ENCODE data around the gene CDH22. TPM values are rescaled to one million over a fixed set of nuclear protein-coding genes. Genes with fewer than 3 reads are reported as not detected.
A peak's percentile ranks its signal among the peaks of the same experiment; 100 is the strongest.

The CDH22 gene
- total RNA-seq, 1 donor from 2014 or later, result under 0.01 TPM

DNA sequence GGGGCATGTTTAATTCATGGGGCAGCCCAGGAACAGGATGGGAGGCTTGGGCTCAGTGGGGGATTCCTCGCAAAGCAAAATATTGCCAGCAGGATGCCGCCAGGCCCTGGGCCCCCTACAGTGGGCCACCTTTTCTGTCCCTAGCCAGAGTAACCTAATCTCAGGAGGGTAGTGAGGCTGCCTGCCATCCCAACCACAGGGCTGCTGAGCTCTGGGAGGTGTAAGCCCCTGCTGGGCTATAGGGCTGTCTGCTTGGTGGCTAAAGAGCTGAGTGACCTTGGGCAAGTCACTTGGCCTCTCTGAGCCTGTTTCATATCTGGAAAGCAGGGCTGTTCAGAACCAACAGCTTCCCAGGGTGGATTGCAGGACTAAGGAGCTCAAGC lies 35.7 kb upstream of the CDH22 start:
- no peak for DNase-seq (ENCODE audit: low read depth in 2 of 2)

DNA sequence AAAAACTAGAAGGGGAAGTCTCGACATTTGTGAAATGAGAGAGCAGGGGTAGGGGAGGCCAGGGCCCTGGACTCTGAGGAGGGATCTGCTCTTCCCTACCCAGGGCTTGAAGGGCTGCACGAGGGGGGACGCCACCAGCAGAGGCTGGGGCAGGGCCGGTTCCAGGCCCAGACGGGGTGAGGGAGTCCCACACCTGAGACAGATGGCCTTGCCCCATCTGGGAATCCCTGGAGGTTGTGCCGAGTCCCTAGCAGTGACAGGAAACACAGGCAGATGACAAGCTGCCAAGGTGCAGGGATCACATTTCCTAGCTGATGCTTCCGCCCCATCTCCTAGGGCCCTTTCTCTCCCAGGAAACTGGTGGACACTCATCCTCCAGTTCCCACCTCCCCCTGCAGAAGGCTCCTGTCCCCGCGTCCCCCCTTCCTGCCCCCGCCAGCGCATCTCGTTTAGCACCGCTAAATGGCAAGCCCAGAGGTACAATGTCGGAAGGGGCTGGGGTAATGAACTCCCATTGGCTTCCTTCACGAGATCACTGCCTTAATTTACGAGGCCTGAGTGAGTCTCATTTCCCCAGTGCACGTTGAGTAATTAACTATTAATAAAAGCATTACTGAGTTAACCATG lies 35.2 kb upstream of the CDH22 start:
- DNase-seq (ENCODE audit: low read depth in 2 of 2), result no peak

DNA sequence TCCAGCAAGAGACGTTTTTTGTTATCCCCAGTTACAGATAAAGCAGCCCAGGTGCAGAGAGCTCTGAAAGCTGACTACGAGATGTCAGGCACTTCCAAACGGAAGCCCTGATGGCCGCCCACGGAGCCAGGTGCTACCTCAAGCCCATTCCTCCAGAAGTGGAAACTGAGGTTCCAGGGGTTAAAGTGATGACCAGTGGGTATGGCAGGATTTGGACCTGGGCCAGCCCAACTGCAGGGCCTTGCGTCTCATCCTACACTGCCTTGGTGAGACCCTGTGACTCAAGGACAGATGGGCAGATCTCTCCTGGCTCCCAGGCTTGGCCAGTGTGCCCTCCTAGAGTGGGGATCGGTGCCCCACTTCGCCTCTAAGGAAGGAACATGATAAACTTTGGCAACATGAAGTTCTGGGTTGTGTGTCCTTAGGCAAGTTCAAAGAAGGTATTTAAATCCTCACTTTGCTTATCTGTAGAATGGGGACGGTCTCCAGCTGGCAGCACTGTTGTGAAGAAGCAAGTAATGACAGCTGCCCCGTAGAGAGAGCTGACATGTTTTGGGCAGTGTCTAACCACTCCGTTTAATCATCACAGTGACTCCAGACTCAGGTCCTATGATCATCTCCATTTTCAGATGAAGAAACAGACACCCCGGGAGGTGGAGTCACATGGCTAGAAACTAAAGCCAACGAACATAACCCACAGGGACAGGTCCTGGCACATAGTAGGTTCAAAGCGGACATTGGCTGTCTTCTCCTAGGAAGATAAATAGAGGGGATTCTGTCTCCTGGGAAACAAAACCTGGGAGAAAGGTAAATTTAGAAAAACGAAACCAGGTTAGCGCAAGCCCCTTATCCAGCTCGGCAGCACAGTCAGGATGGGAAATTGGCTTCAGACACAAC lies 34.4 kb upstream of the CDH22 start:
- DNase-seq (ENCODE audit: low read depth in 2 of 2), result no peak

DNA sequence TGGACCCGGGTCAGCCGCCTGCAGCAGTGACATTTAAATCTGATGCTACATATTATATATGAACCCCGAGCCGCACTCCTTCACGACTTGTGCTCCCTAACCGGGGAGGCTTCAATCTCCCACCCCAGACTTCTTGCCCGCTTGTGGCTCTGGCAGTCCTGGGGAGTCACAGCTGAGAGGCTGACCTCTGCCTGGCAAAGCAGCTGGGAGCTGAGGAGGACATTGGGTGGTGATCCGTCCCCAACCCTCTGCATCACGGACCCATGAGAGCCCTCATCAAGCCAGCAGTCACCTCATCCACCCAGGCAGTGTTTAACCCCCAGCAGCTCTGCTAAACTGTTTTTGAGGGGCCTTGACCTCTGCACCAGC lies 33.7 kb upstream of the CDH22 start:
- no peak for DNase-seq (ENCODE audit: low read depth in 2 of 2)

DNA sequence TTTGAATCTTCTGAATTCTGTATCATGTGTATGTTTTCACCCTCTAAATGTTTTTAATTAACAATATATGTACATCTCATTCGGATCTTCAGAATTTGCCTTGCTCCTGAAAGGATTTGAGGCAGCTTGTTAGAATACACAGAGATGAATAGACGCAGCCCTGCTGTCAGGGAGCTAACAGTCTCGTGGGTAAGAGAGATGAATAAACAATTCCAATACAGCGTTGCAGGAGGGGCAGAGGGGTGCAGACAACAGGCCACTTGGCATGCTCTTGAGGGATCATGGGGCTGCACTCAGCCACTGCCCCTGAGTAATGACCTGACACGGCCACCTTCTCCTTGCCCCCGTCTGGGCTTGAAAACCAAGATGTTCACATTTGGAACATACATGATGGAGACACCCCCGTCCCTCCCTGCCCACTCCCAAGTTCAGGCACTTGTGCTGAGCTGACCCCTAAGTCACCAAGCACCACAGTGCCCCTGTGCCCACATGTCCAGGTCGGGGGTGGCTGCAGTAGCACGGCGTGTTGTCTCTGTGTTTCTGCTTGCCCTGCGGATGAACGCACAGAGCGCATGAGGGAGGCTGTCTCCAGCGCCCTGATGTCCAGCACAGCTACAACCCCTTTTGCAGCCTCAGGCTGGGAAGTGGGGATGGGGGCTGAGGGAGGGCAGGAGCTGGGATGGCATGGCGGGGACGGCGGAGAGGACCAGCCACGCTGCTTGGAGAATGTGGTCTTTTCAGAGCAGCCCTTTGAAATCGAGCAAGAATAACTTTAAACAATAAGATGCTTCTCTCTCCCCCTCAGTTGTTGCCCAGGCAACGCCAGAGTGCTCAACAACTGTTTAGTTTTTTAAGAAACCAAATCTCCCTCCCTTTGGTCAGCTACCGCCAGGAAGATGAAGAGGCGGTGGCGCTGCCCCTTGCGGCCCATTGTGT lies 33.0 kb upstream of the CDH22 start:
- no peak for DNase-seq (ENCODE audit: low read depth in 2 of 2)

DNA sequence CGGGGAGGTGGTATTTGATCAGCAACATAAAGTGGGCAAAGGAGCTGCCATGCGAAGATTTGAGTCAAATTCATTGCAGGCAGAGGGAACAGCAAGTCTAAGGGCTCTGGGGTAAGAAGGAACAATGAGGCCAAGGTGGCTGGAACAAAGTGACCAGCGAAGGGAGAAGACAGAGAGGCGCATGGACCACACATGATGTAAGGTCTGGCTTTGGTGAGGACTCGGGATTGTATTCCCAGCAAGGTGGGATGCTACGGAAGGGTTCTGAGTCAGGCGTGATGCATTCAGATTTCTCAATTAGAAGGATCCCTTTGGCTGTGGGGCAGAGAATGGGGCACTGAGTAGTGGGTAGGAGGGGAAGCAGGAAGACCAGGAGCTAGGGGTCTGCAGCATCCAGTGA lies 30.7 kb upstream of the CDH22 start:
- no peak for DNase-seq (ENCODE audit: low read depth in 2 of 2)

DNA sequence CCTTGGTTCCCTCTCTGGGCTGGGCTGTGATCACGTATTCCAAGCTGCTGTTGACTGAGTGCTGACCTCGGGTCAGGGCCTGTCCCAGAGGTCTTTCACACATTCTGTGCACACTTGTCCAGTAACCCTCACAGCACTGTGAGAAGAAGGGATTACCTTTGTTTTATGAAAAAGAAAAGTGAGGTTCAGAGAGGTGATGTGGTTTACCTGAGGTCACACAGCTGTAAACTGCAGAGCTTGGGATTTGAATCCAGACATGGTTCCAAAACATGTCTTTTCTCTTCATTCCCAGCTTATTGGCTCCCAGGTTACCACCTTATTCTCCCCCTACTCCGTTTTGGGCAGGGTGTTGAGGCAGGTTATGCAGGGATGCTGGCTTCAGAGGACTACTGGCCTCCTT lies 28.4 kb upstream of the CDH22 start:
- DNase-seq (ENCODE audit: low read depth in 2 of 2), result no peak

DNA sequence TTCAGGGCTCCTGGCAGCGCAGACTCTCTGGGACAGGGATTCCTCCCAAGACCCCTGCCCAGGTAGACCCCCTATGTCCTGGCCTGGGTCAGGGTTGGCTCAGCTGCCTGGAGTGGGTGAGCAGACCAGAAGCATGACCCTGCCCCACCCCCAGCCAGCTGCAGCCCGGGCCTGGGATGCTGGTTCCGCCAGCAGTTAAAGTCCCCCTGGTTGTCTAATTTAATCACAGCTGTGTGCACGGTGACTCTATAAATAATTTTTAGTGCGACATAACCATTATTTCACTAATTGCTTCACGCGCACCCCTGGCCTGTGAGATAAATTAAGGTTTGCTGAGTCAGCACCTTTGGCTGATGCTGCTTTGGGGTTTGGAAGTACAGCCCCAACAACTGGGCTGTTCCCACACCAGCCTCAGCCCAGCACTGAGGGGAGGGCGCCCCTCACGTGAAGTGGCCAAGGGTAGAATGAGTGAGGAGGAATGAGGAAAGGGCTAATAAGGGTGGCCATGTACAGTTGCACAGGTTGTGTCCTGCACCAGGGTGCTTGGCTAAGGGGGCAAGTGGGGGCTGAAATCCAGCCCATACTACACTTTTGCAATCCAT lies 26.1 kb upstream of the CDH22 start:
- DNase-seq (ENCODE audit: low read depth in 2 of 2), result no peak

DNA sequence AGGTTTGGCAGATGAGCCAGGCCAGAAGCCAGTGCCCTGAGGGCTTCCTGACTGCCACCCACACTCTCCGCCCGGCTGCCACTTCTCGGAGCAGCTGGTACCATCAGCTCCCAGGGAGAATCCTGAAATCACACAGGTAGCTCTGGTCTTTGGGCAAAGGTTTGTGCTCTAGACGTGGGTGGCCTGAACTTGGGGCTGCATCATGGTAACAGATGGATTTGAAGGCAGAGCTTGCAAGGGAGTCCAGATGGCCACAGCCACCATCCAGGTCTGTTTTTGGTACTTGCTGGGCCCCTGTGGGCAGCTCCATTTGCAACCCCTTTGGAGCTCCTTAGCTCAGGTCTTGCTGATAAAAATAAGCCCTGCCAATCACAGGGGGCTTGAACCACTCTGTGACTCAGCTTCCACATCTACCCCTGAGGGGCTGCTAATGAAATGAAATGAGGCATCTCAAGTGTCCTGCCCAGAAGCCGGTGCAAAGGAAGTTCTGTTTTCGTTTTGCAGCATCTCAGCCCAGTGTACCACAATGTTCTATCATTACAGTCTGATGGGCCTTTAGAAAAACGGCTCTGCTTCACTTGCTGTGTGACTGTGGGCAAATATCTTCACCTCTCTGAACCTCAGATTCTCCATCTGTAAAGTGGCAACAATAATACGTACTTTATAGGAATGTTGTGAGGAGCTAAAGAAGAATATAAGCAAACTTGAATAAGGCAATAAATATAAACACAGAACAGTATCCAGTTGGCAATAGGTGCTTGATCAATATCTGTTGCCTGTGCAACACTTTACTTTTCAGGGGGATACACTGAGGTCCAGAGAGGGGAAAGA lies 25.1 kb upstream of the CDH22 start:
- DNase-seq (ENCODE audit: low read depth in 2 of 2), result no peak

DNA sequence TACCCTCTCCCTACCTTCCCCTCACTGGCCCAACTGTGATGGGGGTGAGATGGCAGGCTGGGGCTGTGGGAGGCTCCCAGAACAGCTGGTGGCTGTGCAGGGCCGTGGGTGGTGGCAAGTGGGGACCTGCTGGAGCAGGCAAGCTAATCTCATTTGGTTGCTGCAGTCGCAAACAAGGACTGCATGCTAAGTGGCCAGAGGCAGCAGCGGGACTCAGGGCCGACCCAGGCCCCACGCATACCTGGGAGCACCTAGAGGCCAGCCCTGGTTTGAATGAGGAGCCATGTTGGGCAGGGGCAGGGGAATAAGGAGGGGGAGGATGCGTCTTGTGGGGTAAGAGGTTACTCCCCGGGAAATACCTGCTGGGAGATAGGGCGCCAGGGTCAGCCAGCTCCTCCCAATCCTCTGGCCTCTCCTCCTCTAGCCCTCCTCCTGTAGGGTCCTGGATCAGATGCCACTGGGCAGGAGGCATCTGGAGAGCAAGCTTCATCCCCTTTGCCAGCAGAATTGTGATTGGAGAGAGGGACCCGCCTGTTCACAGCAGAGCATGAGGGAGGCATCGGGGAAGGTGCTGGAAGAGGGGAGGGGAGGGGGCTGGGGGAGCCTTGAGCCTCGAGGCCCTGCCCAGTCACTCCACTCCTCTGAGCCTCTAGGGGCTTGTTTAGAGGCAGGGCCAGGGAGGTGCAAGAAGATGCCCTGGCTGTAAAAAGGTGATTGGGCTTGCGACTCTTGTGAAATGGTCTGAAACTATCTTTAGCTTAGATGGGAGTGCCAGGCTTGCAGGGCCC lies 24.3 kb upstream of the CDH22 start:
- no peak for DNase-seq (ENCODE audit: low read depth in 2 of 2)

DNA sequence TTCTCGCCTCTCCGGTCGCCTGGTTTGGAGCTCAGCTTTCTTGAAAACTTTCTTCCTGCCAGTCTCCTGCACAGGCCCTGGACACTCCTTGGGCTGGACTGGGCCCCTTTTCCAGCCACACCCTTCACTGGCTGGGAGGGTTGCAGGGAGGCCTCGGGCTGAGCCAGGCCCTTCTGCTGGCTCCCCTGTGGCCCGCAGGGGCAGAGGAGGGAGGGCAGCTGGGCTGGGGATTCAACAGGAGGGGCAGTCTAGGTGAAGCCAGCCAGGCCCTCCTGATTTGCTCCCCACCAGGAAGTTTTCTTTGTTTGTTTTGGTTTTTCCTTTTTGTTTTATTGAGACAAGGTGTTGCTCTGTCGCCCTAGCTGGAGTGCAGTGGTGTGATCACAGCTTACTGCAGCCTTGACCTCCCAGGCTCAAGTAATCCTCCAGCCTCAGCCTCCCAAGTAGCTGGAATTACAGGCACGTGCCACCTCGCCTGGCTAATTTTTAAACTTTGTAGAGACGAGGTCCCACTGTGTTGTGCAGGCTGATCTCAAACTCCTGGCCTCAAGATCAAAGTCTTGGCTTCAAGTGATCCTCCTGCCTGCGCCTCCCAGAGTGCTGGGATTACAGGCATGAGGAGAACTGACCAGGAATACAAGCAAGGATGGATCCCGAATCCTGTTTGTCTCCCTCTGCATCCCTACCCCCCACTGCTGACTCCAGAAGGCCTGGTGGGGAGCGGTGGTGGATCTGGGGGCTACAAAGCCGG lies 23.5 kb upstream of the CDH22 start:
- no peak for DNase-seq (ENCODE audit: low read depth in 2 of 2)

DNA sequence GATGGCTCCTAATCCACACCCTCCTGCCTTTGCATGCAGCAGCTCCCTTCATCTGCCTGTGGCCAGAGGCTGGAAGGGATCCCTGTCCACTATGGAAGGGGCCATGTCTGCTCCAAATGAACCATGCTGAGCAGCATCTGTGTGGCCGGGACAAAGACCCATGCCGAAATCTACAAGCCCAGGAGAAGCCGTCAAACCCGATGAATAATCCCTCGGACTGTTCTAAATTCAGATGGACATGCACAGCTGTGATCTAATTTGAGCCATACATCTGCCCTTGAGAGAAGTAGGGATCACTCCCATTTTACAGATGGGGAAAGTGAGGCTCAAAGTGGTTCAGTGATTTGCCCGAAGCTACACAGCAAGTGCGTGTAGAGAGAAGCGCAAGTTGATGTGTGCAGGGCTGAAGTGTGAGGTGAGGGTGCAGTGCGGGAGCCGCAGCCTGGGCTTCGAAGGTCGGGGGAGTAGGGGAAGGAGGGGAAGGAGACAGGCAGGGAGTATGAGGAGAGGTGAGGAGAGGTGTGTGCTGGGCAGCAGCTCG lies 22.6 kb upstream of the CDH22 start:
- DNase-seq (ENCODE audit: low read depth in 2 of 2), result no peak

DNA sequence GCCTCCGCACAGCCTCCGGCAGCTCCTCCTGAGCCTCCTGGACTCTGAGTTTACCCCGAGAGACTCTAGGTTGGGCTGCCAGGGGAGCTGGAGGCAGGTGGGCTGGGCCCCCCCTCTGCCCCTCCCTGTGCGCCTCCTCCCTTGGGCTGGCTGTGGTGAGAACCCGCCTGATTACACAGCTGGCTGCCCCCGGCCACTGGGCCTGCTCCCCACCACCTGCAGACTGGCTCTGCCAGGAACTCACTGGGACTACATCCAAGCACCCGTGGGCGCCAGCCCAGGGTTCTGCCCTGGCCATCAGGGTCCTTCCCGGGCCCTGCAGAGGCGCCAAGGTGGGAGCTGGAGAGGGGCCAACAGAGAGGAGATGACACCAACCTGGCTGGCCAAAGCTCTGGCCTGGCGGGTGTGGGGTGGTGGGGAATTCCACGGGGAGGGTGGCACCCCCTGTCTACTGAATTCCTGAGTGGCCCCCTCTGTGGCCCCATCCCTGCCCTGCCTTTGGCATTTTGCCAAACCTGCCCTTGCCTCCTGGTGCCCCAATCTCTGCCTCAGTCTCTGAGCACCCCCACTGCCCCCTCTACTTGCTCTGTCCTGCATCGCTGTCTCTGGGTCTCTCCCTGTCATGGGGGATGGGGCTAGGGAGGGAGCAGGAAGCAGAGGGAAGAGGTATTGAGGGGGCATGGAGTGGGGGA lies 21.9 kb upstream of the CDH22 start:
- DNase-seq (ENCODE audit: low read depth in 2 of 2), result no peak

DNA sequence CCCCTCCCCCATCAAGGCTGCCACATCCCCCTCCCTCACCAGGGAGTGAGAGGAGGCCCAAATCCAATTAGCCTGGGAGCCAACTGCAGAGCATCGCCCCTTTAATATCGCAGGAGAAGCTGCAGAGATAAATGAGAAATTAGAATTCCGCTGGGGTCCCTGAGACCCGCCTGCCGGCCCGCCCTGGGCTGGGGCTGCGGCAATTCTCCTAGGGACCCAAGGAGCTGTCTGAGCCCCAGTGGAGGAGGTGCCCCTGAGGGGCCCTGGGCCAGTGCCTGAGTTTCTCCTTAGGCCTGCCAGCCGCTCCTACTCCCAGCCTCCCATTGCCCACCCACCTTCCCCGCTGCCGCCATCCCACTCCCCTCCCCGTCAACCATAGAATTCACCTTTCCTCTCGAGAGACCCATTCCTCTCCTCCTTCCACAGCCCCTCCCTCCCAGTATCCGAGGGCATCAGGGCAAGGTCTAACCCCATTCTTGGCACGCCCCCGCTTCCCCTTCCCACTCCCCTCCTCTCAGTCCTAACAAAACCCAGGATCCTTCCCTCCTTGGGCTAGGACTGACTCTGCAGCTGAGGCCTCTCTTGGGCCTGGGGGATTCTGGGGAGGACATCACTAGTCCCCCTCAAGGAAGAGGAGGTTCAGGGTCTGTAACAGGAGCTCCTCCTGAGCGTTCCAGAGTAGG lies 20.0 kb upstream of the CDH22 start:
- no peak for DNase-seq (ENCODE audit: low read depth in 2 of 2)

DNA sequence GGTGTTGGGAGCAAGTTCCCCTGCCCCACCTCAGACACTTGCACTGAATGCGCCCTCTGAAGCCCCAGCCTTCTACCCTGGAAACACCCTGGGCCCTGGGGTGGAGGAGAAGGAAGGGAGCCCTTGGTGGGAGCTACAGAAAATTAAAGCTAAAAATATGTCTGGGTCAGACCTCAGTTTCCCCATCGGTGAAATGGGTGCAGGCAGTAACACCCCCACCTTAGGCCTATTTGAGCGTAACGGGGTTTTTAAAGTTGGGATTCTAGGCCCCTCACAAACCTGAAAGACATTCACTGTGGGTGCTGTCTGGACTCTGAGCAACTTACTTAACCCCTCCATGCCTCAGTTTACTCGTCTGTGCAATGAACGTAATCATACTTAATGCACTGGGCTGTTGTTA lies 19.3 kb upstream of the CDH22 start:
- DNase-seq (ENCODE audit: low read depth in 2 of 2), result no peak

DNA sequence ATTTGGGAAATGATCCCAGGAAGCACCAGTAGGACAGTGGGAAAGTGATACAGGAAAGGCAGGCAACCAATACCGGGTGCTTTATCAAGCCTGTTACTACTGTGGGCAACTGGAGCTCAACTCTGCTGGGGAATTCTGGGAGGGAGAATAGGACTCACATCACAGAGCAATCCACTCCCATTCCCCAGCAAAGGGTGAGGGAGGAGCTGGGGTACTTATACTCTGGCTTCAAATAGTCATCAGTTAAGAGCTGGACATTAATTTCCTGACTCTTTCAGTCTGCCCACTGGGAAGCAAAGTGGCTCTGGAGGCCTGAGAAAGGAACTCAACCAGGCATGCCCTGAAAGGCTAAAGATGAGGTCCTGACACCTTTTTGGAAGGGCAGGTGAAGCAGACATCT lies 17.5 kb upstream of the CDH22 start:
- DNase-seq (ENCODE audit: low read depth in 2 of 2), result no peak

DNA sequence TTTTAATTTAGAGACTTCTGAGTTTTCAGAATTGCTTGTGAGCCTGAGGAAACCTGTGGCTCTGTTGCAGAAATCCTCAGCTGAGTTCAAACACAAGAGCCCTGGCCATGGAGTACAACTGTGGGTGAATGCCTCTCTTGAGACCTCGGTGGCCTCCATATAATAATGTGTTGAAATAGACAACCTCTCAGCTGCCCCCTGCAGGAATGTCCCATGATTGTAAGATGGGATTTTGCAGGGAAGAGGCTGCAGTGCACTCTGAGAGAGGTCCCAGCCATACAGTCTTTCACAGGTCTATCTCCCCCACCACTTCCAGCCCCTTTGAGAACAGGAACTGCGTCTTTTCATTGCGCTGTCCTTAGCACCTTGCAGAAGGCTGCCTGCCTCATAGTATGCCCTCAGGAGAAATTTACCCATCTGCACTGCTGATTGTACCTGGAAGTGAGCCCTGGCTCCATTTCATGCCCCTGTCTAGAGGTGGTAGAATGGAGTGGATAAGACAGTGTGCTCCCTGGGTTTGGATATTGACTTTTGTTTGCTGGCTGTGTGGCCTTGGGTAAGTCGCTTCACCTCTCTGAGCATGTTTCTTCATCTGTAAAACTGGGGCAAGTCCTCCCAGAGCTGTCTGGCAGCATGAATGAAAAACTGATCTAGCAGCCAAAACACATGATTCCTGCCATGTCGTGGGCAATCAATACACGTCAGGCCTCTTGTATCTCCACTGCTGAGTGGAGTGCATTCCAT lies 16.8 kb upstream of the CDH22 start:
- peak; percentile 18 to 50 for DNase-seq (ENCODE audit: low read depth in 2 of 2)

Data from dermis microvascular lymphatic vessel endothelial cell (primary cell).